ENCODE results near the gene SLX4IP.
A peak's percentile ranks its signal among the peaks of the same experiment; 100 is the strongest.

SLX4IP gene

DNA sequence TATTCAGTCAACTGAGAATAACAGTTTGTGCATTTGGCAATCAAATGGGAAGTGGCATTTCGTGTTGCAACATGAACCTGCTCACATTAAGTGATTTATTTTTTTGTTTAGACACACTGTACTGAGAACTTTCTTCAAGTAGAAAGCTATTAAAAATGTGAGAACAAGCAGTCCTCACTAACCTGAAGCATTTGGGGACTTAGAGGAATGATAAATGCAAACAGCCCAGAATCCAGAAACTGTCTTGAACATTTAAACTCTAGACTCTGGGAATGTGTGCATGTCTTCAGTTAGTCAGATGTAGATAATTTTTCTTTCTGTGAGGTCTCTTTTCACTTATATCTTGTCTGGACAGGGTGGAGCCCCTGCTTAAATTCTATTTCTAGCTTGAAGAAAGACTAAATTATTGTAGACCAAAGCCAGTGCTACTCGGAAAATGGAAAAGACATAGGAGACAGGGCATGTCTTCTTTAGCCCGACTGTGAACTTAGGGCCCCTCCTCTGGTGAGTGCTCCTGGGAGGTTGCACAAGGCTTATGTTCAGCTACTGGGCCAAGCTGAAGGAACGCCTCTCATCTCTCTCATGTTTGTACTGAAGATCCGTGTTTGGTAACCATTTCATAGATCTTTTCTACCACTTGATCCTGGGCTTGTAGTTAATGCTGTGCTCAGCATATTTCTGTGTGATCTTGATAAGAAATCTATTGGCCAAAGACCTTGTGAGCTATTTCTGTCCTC, 70.1 kb downstream of the SLX4IP start:
- Histone ChIP-seq H3K4me1 (peaks cover 0 to 71% (median 56%) of the 10 kb centered on the region in 4 donors), H3K27ac (peak overlapping the region; percentile 76 to 89), H3K9me3 (no peaks in the 10 kb centered on the region), H3K27me3 (no peaks in the 10 kb centered on the region), H3K36me3 (no peaks in the 10 kb centered on the region), H3K4me3 (peak overlapping the region in 1 of 2 donors; percentile 6)
- intact Hi-C loops (cut with DNase I; ENCODE audit: low total_unique reads) = no loop called here
- DNase-seq = peak; percentile 74 to 78
- TF ChIP-seq, protein P1, sequence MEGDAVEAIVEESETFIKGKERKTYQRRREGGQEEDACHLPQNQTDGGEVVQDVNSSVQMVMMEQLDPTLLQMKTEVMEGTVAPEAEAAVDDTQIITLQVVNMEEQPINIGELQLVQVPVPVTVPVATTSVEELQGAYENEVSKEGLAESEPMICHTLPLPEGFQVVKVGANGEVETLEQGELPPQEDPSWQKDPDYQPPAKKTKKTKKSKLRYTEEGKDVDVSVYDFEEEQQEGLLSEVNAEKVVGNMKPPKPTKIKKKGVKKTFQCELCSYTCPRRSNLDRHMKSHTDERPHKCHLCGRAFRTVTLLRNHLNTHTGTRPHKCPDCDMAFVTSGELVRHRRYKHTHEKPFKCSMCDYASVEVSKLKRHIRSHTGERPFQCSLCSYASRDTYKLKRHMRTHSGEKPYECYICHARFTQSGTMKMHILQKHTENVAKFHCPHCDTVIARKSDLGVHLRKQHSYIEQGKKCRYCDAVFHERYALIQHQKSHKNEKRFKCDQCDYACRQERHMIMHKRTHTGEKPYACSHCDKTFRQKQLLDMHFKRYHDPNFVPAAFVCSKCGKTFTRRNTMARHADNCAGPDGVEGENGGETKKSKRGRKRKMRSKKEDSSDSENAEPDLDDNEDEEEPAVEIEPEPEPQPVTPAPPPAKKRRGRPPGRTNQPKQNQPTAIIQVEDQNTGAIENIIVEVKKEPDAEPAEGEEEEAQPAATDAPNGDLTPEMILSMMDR (IDR thresholded peaks at IDR 0.05) = no peak

DNA sequence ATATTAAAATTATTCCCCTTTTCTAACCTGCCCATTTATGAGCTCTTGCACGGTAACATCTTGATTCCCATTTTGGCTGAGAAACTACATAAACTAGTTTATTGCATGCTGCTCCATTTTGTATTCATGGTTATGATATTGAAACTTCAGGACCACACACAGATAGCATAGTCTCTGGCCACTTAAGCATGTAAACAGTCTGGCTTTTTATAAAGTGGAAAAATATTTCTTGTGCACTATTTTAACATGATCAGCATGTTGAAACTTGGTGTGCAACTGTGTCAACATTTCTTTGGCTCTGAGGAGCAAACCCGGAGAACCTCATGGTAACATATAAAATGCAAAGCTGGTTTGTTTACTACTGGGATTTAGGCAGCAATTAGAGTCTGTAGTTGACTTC, 70.7 kb downstream of the SLX4IP start:
- H3K4me3 ChIP-seq = no peak overlapping the region
- DNase-seq = no peak
- no peaks in the 10 kb centered on the region for H3K9me3 ChIP-seq
- intact Hi-C loops (cut with DNase I; ENCODE audit: low total_unique reads) = no loop called here
- H3K27me3 ChIP-seq = no peaks in the 10 kb centered on the region
- H3K36me3 ChIP-seq = no peaks in the 10 kb centered on the region
- TF ChIP-seq, protein P1 (IDR thresholded peaks at IDR 0.05) = no peak
- H3K27ac ChIP-seq = peak overlapping the region; percentile 76 to 89
- H3K4me1 ChIP-seq = peaks cover 0 to 78% (median 61%) of the 10 kb centered on the region in 4 donors

GRCh38 chr20:10507052-10507451, 71.9 kb downstream of the SLX4IP start:
- peak overlapping the region; percentile 76 to 89 for H3K27ac ChIP-seq
- H3K9me3 ChIP-seq = no peaks in the 10 kb centered on the region
- no peak overlapping the region for H3K4me3 ChIP-seq
- DNase-seq = no peak
- TF ChIP-seq, protein P1 (IDR thresholded peaks at IDR 0.05) = no peak
- intact Hi-C loops (cut with DNase I; ENCODE audit: low total_unique reads) = no loop called here
- no peaks in the 10 kb centered on the region for H3K36me3 ChIP-seq
- H3K27me3 ChIP-seq = no peaks in the 10 kb centered on the region
- H3K4me1 ChIP-seq = peaks cover 0 to 88% (median 71%) of the 10 kb centered on the region in 4 donors

GRCh38 chr20:10508060-10508459, 73.0 kb downstream of the SLX4IP start:
- H3K4me3 ChIP-seq = no peak overlapping the region
- H3K27ac ChIP-seq = peak overlapping the region; percentile 76 to 89
- H3K36me3 ChIP-seq = no peaks in the 10 kb centered on the region
- no peaks in the 10 kb centered on the region for H3K9me3 ChIP-seq
- peaks cover 0 to 86% (median 75%) of the 10 kb centered on the region in 4 donors for H3K4me1 ChIP-seq
- intact Hi-C loops (cut with DNase I; ENCODE audit: low total_unique reads) = no loop called here
- no peaks in the 10 kb centered on the region for H3K27me3 ChIP-seq
- peak; percentile 50 to 78 for DNase-seq
- TF ChIP-seq, protein P1 (IDR thresholded peaks at IDR 0.05) = no peak

DNA sequence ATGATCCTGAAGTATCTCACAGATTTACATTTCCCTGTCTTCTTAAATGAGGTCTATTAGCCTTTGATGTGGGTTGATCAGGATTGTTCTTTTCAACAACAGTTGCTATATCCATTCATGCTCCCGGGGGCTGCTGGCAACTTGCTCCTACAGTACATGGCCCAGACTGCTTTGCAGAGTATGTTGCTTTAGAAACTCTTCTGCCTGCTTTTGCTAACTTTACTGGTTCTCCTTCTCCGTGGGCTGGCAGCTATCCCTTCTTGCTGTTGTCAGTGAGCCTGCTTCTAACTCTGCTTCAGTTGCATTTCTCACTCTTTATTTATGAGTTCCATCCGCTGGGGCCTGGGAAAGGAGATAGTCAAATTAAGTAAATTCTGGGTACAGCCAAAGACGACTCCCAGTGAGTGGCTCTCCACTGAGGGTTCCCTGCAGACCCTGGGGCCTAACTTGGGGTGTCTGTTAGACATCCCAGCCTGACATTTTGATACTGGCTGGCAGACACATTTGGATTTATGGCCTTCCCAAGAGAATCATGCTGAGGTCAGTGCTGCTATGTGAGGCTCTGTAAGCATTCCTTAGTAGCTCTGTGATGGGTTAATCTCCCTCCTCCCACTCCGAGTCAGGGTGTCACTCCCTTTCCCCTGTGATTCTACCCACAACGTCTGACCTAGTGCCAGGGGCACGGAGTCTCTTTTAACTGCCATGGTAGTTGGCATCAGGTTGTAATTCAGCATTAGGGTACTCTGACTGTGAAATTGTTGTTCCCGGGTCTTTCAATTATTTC, 73.6 kb downstream of the SLX4IP start:
- Histone ChIP-seq H3K4me1 (peaks cover 0 to 92% (median 74%) of the 10 kb centered on the region in 4 donors), H3K27ac (peak overlapping the region; percentile 76 to 89), H3K36me3 (no peaks in the 10 kb centered on the region), H3K4me3 (no peak overlapping the region), H3K27me3 (no peaks in the 10 kb centered on the region), H3K9me3 (no peaks in the 10 kb centered on the region)
- TF ChIP-seq, protein P1 (IDR thresholded peaks at IDR 0.05) = no peak
- peak; percentile 66 to 73 for DNase-seq
- intact Hi-C loops (cut with DNase I; ENCODE audit: low total_unique reads) = no loop called here
